Measurements from ENCODE around the gene PKD1.

GRCh38 chr16:2177561-2177960 lies 41.9 kb upstream of the PKD1 start:
- no peak for TF ChIP-seq POLR2AphosphoS5 (IDR thresholded peaks at IDR 0.05)
- no peak for TF ChIP-seq CTCF (IDR thresholded peaks at IDR 0.05)
- TF ChIP-seq POLR2A (IDR thresholded peaks at IDR 0.05) = no peak
- no peak for TF ChIP-seq EP300 (IDR thresholded peaks at IDR 0.05)

Measured in sigmoid colon (tissue), 4 donors.